ENCODE results near the gene GAL3ST3.

Gene GAL3ST3

GRCh38 chr11:66069715-66070603, 21.0 kb upstream of the GAL3ST3 start, which contains the start of gene PACS1:
Gene PACS1 (plus strand): TSS chr11:66070272. CDS start chr11:66070487, 215 bp downstream.
- peak; percentile 49 for DNase-seq

GRCh38 chr11:66068923-66069714, 20.2 kb upstream of the GAL3ST3 start:
- DNase-seq: no peak

- DNase-seq: peak; percentile 47
Measured at GRCh38 chr11:66068154-66068821, 19.3 kb upstream of the GAL3ST3 start.

- DNase-seq: no peak
Measured at GRCh38 chr11:66067640-66068039, 18.7 kb upstream of the GAL3ST3 start.

GRCh38 chr11:66066751-66067150, 17.8 kb upstream of the GAL3ST3 start:
- DNase-seq: no peak

- no peak for DNase-seq
Measured at GRCh38 chr11:66064571-66064970, 15.6 kb upstream of the GAL3ST3 start.

- no peak for DNase-seq
Measured at GRCh38 chr11:66063900-66064299, 14.9 kb upstream of the GAL3ST3 start.

GRCh38 chr11:66062408-66062807, 13.4 kb upstream of the GAL3ST3 start:
- DNase-seq: no peak

- DNase-seq: no peak
Measured at GRCh38 chr11:66061268-66061667, 12.3 kb upstream of the GAL3ST3 start.

GRCh38 chr11:66059966-66060680, 11.2 kb upstream of the GAL3ST3 start:
- DNase-seq: no peak

- no peak for DNase-seq
Measured at GRCh38 chr11:66056501-66056900, 7.5 kb upstream of the GAL3ST3 start.

GRCh38 chr11:66055021-66055420, 6.1 kb upstream of the GAL3ST3 start:
- DNase-seq: no peak

- no peak for DNase-seq
Measured at GRCh38 chr11:66052664-66052982, 3.7 kb upstream of the GAL3ST3 start.

GRCh38 chr11:66051766-66052663, 3.1 kb upstream of the GAL3ST3 start, which contains the start of gene SF3B2:
Gene SF3B2 (plus strand): TSS chr11:66052364. CDS start chr11:66052385, 21 bp downstream.
- DNase-seq: peak; percentile 96

GRCh38 chr11:66051371-66051765, 2.4 kb upstream of the GAL3ST3 start:
- no peak for DNase-seq

GRCh38 chr11:66050581-66051231, 1.7 kb upstream of the GAL3ST3 start:
- no peak for DNase-seq

- DNase-seq: no peak
Measured at GRCh38 chr11:66047541-66048365, 1.2 kb downstream of the GAL3ST3 start.

- no peak for DNase-seq
Measured at GRCh38 chr11:66046901-66047300, 2.1 kb downstream of the GAL3ST3 start.

GRCh38 chr11:66045177-66045639, 3.8 kb downstream of the GAL3ST3 start:
- peak; percentile 87 for DNase-seq

GRCh38 chr11:66044757-66045156, 4.2 kb downstream of the GAL3ST3 start:
- DNase-seq: no peak
